Measurements from ENCODE around the gene MYH14.

Gene MYH14

DNA sequence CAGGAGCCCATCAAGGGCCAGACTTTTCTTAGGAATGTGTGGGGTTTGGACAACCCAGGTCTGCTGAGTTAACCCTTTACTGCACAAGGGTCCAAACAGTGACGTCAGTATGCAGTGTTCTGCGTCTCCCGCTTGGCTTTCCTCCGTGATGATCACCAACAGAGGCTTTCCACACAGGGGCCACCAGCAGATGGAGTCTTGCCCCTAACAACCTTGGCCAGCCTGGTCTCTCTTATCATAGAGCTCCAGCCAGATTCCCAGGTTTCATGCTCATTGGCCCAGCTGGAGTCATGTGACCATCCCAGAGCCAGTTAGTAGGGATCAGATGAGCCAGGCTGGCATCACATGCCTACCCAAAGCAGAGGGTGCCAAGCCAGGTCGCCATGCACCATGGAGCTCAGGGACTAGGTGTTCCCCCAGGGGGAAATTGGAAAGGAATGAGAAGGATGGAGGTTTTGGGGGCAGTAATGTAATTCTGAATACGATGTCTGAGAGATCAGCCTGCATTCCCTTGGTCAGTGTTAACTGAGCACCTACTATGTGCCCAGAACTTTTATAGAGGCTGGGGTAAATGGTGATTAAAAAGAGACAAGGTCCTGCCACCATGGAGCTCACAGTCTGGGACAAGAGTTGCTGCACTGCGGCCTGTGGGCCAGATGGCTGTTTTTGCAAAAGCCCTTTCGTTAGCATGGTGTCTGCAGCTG, 61.2 kb downstream of the MYH14 start:
- no peak for DNase-seq

GRCh38 chr19:50266041-50266440, 62.6 kb downstream of the MYH14 start:
- DNase-seq = no peak

DNA sequence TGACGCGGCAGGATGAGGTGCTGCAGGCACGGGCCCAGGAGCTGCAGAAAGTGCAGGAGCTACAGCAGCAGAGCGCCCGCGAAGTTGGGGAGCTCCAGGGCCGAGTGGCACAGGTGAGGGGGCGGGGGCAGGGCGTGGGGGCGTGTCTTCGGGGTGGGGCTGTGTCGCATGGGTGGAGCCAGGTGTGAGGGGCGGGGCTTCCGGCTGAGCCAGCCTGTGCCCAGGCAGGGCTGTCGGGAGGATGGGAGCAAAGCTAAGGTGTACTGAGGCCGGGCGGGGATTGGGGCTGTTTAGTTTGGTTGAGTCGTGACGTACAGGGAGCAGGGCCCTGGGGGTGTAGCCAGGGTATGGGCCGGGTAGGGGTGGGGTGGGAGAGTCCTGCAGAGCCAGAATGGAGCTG, 63.5 kb downstream of the MYH14 start:
- DNase-seq = no peak

DNA sequence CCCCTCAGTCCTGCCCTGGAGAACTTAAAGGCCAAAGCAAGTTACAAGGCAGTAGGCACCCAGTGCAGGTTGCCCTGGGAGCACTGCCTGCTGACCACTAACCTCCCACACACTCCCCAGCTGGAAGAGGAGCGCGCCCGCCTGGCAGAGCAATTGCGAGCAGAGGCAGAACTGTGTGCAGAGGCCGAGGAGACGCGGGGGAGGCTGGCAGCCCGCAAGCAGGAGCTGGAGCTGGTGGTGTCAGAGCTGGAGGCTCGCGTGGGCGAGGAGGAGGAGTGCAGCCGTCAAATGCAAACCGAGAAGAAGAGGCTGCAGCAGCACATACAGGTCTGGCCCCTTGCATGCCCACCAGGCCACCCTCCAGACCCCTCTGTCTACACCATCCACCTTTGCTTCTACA, 64.6 kb downstream of the MYH14 start:
- no peak for DNase-seq

DNA sequence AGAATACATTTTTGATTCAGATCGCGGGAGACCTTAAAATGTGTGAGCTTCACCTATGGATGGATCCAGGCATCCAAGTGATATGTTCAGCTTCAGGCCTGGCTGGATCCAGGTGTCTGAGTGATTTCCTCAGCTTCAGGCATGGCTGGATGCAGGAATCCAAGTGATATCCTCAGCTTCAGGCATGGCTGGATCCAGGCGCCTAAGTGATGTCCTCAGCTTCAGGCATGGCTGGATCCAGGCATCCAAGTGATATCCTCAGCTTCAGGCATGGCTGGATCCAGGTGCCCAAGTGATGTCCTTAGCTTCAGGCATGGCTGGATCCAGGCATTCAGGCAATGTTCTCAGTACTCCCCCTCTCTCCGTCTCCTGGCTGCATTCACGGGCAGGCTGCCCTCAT, 65.1 kb downstream of the MYH14 start:
- DNase-seq = no peak

DNA sequence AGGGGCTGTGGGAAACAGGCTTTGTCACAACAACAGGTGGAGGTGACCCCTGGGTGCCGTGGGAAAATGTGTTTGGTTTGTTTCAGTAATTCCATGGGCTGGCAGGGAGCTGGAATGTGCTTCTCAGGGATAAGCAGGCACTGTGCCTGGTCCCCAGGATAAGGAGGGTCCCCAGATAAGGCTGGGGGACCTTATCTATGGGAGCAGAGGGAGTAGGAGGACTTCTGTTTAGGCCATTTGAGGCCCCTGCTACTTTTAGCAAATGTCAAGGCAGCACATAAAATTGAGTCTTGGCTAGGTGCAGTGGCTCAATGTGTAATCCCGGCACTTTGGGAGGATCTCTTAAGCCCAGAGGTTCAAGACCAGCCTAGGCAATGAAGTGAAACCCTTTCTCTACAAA, 66.2 kb downstream of the MYH14 start:
- no peak for DNase-seq

DNA sequence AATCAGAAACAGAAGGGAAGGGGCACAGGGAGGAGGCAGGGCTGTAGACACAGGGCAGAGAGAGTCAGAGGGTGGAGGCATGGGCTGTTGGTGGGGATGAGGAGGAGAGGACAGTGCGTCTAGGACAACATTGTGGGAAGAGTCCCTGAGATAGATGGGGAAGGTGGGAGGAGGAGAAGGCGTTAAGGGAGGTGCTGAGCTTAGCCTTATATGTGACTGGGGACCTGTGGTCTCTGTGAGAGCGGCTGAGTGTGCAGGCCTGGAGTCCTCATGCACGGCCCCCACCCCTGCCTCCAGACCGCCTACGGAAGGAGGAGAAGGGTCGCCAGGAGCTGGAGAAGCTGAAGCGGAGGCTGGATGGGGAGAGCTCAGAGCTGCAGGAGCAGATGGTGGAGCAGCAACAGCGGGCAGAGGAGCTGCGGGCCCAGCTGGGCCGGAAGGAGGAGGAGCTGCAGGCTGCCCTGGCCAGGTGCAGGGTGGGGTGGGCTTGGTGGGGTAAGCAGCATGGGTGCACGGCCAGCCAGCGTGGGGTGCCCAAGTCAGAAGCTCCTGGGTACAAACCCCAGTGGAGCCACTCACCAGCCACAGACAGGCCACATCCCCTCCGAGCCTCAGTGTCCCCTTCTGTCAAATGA, 69.0 kb downstream of the MYH14 start:
- DNase-seq = no peak

- no peak for DNase-seq
Observed at GRCh38 chr19:50273821-50274220, 70.4 kb downstream of the MYH14 start.

DNA sequence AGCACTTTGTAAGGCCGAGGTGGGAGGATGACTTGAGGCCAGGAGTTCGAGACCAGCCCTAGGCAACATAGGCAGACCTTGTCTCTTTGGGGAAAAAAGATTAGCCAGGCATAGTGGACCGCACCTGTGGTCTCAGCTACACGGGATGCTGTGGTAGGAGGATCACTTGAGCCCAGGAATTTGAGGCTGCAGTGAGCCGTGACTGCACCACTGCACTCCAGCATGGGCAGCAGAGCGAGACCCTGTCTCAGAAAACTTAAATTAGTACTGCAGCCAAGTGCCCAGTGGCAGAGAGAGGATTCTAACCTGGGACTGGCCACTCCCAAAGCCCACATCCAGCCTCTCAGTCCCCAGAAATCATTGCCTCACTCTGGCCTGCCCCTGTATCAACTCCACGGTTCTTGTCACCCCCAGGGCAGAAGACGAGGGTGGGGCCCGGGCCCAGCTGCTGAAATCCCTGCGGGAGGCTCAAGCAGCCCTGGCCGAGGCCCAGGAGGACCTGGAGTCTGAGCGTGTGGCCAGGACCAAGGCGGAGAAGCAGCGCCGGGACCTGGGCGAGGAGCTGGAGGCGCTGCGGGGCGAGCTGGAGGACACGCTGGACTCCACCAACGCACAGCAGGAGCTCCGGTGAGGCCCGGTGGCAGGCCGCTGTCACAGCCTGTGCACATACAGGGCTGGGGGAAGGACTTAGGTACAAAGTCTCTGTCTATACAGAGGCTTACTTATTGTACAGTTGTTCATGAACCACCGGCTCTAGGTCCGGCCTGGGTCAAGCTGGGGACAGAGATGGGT, 72.4 kb downstream of the MYH14 start:
- DNase-seq = no peak

- DNase-seq = no peak
Observed at GRCh38 chr19:50276370-50277063, 73.1 kb downstream of the MYH14 start.

GRCh38 chr19:50277966-50278580, 74.7 kb downstream of the MYH14 start:
- DNase-seq = no peak

- DNase-seq = no peak
Observed at GRCh38 chr19:50280074-50280473, 76.7 kb downstream of the MYH14 start.

DNA sequence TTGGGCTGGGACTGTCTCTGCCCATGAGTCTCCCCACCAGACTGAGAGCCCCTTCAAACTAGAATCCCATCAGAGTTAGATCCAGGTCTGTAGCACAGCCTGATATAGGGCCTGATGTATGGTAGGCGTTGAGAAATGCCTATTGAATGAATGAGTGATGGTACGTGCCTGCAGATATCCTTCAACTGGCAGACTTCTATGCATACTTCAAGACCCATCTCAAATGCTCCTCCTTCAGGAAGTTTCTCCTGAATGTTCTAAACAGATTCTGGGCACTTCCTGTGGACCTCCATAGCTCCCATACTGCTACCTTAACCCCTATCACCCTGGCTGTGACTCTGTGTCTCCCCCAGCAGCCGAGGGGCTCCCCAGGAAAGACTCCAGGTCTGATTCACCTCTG, 77.6 kb downstream of the MYH14 start:
- DNase-seq = no peak

DNA sequence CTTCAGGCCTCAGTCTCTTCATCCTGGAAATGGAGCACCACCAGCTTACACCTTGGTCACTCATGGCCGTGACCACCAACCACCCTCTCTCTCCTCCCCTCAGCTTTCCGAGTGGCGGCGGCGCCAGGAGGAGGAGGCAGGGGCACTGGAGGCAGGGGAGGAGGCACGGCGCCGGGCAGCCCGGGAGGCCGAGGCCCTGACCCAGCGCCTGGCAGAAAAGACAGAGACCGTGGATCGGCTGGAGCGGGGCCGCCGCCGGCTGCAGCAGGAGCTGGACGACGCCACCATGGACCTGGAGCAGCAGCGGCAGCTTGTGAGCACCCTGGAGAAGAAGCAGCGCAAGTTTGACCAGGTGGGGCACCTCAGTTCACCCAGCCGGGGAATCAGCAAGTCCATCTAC, 78.1 kb downstream of the MYH14 start:
- DNase-seq = no peak

GRCh38 chr19:50285833-50286232, 82.4 kb downstream of the MYH14 start:
- no peak for DNase-seq

GRCh38 chr19:50286443-50286842, 83.0 kb downstream of the MYH14 start:
- DNase-seq = no peak

DNA sequence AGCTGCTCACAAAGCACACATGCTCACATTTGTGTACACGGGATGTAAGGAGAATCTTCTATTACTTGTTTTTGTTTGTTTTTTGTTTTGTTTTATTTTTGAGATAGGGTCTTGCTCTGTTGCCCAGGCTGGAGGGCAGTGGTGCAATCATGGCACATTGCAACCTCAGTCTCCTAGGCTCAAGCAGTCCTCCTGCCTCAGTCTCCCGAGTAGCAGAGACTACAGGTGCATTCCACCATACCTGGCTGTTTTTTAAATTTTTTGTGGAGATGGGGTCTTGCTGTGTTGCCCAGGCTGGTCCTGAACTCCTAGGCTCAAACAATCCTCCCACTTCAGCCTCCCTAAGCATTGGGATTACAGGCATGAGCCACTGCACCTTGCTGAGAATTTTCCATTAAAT, 83.9 kb downstream of the MYH14 start:
- no peak for DNase-seq

GRCh38 chr19:50288954-50289353, 85.5 kb downstream of the MYH14 start:
- DNase-seq = no peak

GRCh38 chr19:50290011-50290410, 86.6 kb downstream of the MYH14 start:
- no peak for DNase-seq

DNA sequence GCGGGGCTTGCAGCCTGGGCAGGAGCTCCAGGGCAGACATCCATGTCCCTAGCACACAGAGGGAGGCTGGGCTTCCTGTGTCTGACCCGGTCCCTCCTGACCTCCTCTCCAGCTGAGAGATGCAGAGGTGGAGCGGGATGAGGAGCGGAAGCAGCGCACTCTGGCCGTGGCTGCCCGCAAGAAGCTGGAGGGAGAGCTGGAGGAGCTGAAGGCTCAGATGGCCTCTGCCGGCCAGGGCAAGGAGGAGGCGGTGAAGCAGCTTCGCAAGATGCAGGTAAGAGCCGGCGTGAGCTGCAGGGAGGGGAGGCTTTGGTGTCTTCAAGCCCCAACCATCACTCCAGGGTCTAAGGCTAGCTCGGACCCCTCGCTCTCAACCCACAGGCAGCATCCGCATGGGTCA, 87.4 kb downstream of the MYH14 start:
- DNase-seq = no peak

DNA sequence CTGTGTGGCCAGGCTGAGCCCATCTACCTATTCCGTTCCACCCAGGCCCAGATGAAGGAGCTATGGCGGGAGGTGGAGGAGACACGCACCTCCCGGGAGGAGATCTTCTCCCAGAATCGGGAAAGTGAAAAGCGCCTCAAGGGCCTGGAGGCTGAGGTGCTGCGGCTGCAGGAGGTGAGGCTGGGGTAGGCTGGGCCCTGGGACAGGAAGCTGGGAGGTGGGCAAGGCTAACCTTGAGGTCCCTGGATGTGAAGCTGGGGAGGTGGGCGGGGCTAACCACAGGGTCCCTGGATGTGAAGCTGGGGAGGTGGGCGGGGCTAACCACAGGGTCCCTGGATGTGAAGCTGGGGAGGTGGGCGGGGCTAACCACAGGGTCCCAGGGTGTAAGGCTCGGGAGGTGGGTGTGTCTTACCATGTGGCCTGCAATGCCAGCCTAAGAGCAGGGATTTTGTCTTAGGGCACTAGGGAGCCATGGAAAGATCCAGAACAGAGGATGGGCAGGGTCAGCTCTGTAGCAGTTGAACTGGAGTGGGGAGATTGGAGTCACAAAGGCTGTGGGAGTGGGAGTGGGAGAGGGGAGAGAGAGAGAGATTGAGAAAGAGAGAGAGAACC, 88.9 kb downstream of the MYH14 start:
- no peak for DNase-seq

- DNase-seq = no peak
Observed at GRCh38 chr19:50293263-50294004, 90.0 kb downstream of the MYH14 start.

Data from fibroblast of skin of right quadriceps (primary cell).